GM12891 (cell line): ENCODE data around the gene ZBTB1.
"Not testable (repeated sequence)": the region's sequence is repeated elsewhere in the genome, so short reads cannot be mapped to it uniquely, and the experiment has no call there.

Source experiments
- DNase-seq: peaks from one replicate; pipeline ENCODE4 v3.0.0; 2011; ENCODE audit warnings: low spot score; ENCODE audit not compliant: insufficient read length
- FAIRE-seq: peaks from 2 replicates; lab custom pipeline; 2011; peaks lifted over from hg19 to GRCh38; lab: Jason Lieb, UNC
- PAX5 ChIP-seq: IDR thresholded peaks from 2 replicates; pipeline ENCODE4 v1.6.1; 2011; ENCODE audit warnings: low read length, moderate library complexity, mild to moderate bottlenecking; ENCODE audit not compliant: insufficient read depth, severe bottlenecking
- POLR2A ChIP-seq: IDR thresholded peaks from 2 replicates; pipeline ENCODE4 v1.6.1; 2011; ENCODE audit warnings: low read depth, low read length, control low read depth
- POLR2AphosphoS5 ChIP-seq: IDR thresholded peaks from 2 replicates; pipeline ENCODE4 v1.6.1; 2011; ENCODE audit warnings: low read depth, low read length, control low read depth
- POU2F2 ChIP-seq: IDR thresholded peaks from 2 replicates; pipeline ENCODE4 v1.6.1; 2011; ENCODE audit warnings: low read depth, mild to moderate bottlenecking, control low read depth, low read length, moderate library complexity
- SPI1 ChIP-seq: IDR thresholded peaks from 2 replicates; pipeline ENCODE4 v1.6.1; 2011; ENCODE audit warnings: low read depth, low read length, control low read depth
- TAF1 ChIP-seq: IDR thresholded peaks from 2 replicates; pipeline ENCODE4 v1.6.1; 2011; ENCODE audit warnings: low read depth, low read length, control low read depth

The ZBTB1 gene

DNA sequence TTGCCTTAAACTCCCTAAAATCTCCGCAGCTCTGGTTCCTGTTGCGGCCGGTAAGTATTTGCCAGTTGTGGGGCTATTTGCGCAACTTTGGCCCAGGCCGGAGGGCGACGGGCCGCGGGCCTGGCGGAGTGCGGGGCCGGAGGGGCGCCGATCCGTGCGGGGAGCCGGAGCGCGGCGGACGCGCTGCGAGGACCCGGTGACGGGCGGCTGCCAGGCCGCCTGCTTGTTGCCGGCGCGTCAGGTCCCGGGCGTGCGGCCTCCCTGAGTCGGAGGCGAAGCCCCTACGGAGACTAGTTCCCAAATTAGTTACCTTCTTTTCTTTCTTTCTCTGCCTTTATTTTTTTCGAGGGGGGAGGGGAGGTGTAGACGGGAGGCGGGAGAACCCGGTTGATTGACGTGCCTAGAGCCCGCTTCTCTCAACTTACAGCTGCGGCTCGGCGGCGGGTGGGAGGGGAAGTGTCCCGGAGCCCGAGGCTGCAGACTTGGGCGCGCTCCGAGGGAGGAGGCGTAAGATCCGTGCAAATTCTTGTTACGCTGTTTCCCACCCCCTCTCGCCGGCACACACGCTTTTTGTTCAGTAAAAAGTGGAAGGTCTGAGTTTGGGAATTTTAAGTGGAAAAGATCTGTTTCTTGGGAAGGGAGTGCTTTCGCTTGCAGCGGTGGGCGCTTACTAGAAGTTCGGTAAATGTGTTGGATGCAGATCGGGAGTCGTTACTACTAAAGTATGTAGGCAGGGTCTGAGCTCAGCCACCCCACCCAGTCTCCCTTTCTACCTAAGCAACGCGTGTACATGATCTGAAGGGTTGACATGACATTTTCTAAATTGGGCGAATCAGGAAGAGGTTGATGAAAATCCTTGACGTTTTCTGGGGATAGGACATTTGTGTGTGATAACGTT, 576 bp downstream of the ZBTB1 start:
- FAIRE-seq (peak; percentile 16), DNase-seq (peak; percentile 44)
- TF ChIP-seq POLR2AphosphoS5 (no peak; the same call in 1 of the 2 replicates), TAF1 (no peak), SPI1 (peak; percentile 71), POLR2A (peak; percentile 2; the same call in 1 of the 2 replicates), PAX5 (no peak)

DNA sequence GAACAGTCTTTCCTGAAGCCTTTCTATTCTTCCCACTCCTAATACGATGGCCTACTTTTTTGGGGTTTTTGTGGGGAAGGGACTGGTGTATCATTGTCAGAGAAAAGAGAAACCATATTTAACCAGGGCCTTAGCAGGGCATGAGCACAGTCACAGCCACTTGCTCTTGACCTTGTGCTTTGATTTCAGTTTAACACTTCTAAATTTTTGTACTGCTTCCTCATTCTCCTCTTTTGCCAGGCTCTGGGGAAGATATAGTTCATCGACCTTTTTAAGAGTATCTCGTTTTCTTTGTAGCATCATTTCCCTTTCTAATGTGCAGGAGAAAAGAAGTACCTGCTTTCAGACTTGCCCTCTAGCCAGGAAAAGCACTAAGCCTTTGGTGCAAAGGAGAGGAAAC, 2.2 kb downstream of the ZBTB1 start:
- no peak for FAIRE-seq
- no peak for DNase-seq

DNA sequence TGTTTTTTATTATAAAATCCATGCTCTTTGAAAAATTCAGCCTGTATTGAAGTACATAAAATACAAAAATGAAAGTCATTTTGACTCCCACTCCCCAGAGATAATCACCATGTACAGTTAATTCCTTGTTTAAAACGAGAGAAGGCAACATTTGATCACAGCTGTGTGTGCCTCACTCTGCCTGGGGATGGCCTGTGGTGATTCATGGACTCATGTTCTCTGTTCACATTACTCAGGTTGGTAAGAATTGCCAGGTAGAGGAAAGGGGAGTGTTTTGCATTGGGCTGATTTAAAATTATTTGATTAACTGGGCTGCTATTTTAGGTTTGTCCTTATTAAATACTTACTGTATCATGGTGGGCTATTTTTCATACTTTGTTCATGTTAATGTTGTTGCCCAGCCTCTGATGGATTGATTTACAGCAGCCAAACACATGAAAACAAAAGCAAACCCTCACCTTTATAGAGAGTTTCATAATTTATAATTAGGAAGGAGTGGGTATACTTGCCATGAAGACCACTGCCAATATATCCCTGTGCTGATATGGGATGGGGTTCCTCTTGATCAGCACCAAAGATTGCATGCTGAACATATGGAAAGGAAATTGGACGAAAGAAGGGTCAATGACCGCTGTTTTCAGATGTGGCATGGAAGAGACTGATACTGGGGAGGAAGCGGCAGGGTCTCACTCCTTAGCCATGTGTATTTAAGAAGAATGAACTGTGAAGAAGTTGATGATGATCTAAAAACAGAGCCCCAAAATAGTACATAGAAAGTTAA, 3.0 kb downstream of the ZBTB1 start:
- peak; percentile 13 for FAIRE-seq
- DNase-seq = no peak
- TF ChIP-seq TAF1 (no peak), POLR2AphosphoS5 (no peak), PAX5 (no peak), SPI1 (no peak), POLR2A (no peak), POU2F2 (no peak)

More for the DNA sequence above, 2.2 kb downstream of the ZBTB1 start:
- TF ChIP-seq POLR2A = no peak
- 0 out of 2 replicates have a peak, but pooled peaks have one; percentile 24 for TF ChIP-seq SPI1

DNA sequence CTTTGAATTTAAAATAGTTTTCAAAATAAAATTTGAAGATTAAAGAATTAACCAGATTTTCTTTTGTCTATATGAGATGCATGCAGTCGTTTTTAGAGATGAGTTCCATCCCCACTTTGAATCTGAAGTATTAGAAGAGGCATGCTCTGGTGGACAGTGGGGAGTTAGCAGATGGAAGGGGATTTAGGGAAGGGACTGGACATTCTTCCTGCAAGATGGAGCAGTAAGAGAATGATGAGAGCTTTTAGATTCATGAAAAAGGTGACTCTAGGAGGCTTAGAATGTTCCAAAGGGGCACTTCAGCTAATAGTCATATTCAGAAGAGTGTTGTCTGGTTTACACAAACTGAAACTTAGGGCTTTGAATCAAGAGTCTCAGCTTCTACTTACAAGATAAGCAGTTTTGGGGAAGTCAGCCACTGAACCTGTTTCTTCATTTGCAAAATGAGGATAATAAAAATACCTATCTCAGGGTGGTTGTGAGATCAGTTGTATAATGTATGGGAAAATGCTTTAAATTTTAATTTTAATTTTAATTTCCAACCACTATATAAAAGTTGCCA, 3.7 kb downstream of the ZBTB1 start:
- peak; percentile 69 for FAIRE-seq
- DNase-seq = no peak
- TF ChIP-seq SPI1 (peak; percentile 83), TAF1 (no peak), POLR2AphosphoS5 (no peak), POU2F2 (no peak), PAX5 (no peak), POLR2A (no peak)

DNA sequence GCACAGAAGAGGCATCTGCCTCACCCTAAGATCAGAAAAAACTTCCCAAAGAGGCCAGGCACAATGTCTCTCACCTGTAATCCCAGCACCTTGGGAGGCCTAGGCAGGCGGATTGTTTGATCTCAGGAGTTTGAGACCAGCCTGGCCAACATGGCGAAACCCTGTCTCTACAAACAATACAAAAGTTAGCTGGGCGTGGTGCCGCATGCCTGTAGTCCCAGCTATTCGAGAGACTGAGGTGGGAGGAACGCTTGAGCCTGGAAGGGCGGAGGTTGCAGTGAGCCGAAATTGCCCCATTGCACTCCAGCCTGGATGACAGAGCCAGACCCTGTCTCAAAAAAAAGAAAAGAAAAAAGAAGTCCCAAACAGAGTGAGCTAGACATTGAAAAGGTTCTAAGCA, 4.5 kb downstream of the ZBTB1 start:
- FAIRE-seq = no peak
- no peak for DNase-seq
- TF ChIP-seq TAF1 (no peak), SPI1 (no peak), PAX5 (no peak), POLR2AphosphoS5 (no peak), POLR2A (no peak), POU2F2 (no peak)

DNA sequence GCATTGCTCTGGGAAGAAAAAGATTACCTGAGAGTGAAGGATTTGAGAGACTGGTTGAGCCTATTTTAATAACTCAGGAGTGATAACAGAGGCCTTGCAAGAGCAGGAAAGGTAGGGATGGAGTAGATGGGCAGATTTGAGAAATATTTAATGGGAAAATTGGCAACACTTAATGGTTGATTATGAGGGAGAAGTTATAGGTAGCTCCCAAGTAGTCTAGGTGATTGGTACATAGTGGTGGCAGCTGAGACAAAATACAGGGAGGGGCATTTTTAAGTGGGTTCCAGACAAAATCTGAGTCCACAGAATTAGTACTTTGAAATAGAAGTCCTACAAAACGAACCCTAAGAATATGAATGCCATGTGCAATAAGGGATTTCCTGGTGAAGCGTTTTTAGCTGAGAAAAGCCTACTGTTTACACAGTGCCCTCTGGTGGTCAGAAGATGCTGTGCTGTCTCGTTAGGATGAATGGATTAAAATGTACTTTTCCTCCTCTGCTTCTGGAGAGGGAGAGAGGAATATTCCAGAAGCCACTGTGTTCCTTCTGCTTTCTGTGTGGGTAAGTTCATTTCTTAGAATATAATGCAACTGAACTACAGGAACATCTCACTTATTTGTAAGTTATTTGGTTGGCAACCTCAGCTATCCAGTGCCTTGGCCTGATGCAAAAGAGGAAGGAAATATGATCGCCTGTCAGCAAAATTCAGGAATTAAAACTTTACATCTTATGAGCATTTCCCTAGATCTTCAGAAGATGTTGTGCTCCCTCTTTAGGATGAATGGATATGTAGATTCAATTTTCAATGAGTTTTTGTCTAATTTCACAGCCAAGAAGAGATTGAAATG, 6.5 kb downstream of the ZBTB1 start:
- DNase-seq (no peak), FAIRE-seq (peak; percentile 88)
- TF ChIP-seq PAX5 (no peak), POLR2A (no peak), POLR2AphosphoS5 (no peak)

DNA sequence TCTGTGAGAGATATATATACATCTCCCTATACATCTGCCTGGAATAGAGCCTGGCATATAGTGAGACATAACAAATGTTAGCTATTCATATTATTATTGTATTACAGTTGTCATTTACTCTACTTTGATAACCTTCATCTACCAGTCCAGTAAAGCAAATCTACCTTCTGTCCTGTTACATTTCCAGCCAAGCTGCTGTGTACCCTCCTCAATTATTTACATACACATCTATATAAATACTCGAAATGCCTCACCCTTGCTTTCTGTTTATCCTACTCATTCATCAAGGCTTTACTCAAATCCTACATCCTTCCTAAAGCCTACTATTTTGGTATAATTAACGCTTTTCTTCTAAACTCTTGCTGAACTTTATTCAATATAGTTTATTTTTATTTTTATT, 8.7 kb downstream of the ZBTB1 start:
- no peak for TF ChIP-seq POLR2AphosphoS5
- TF ChIP-seq TAF1 = no peak
- TF ChIP-seq POLR2A = no peak
- no peak for TF ChIP-seq POU2F2
- TF ChIP-seq SPI1 = no peak
- FAIRE-seq = no peak

DNA sequence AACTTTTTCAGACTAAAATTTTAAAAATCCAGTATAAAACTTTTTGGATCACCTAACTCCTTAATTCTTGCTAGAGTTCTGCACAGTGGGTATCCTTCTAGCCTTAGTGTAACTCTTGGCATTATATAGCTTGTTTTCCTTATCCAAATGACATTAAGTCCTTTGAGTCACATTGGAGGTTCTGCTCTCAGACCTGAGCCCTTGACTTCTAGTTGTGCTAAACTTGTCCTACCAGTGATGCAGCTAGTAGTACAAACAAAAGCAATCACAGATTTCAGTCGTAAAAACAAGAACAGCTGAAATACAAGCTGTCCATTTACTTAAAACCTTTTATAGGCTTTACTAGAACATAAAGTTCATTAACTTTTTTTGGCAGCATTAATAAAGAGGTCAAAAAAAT, 10.5 kb downstream of the ZBTB1 start:
- FAIRE-seq (no peak), DNase-seq (no peak)
- TF ChIP-seq POLR2A (no peak), POLR2AphosphoS5 (no peak), TAF1 (no peak), POU2F2 (no peak)

More for the DNA sequence above, 8.7 kb downstream of the ZBTB1 start:
- no peak for DNase-seq

DNA sequence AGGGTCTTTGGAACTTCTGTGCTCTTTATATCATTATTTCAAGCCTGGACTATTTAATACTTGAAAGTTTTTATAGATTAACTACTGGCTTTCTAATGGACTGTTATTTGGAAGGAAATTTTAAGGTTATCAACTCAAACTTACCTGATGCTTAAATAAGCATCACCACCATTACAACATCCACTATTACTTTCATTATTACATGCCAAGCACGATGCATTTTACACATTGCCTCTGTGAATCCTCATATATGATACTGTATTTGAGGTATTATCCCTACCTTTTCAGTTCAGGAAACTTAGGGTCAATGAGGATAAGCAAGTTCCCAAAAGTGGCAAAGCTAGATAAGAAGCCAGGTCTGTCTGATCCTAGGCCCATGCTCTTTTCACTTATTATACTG, 12.4 kb downstream of the ZBTB1 start:
- no peak for DNase-seq
- TF ChIP-seq POLR2AphosphoS5 (no peak), POU2F2 (no peak), PAX5 (no peak), POLR2A (no peak), TAF1 (no peak)
- peak; percentile 20 for FAIRE-seq

DNA sequence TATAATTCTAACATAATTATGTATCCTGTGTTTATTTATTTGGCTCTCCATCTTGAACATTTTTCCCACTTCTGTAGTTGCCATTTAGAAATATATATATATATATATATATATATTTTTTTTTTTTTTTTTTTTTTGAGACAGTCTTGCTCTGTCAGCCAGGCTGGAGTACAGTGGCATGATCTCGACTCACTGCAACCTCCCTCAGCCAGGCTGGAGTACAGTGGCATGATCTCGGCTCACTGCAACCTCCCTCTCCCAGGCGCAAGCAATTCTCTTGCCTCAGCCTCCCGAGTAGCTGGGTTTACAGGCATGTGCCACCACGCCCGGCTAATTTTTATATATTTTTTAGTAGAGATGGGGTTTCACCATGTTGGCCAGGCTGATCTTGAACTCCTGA, 13.1 kb downstream of the ZBTB1 start:
- not testable (repeated sequence) for DNase-seq, FAIRE-seq
